ENCODE measurements around the gene CCDC106.

DNA sequence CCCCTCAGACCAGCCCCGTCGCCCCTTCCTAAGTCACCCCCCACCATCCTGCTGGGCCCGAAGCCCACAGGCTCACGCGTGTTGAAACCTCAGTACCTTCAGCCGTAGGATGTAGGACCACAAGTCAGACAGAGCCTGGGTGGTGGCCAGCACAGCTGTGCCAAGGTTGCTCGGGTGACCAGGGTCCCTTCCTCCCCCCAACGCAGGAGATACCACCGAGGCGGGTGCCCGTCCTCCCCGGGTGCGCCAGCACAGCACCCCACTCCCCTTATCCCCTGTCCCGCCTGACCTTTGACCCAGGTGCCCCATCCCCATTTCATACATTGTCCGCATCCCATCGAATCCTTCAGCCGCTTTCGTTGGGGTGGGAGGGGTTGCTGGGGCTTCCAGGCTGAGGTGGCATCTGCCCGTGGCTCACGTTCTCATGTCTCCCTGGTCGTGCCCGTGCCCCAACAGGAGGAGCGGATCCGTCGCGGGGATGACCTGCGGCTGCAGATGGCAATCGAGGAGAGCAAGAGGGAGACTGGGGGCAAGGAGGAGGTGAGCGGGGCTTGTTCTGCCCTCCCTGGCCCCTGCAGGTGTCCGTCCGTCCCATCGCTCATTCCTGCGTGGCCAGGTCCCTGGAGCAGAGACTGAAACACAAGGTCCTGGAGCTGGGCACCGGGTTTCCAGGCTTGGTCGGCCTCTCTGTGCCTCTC, 41.5 kb downstream of the CCDC106 start:
- TF ChIP-seq CTCF (IDR thresholded peaks at IDR 0.05) (no peak), POLR2A (IDR thresholded peaks at IDR 0.05) (no peak), POLR2AphosphoS5 (IDR thresholded peaks at IDR 0.05; ENCODE audit: insufficient read depth in 1 of 2, low read depth in 1 of 2) (no peak)

Measured in vagina (tissue), 2 donors.